IMR-90 (cell line): ENCODE measurements around the gene HCFC1. TPM values are rescaled to one million over a fixed set of nuclear protein-coding genes. Genes with fewer than 3 reads are reported as not detected.

Source experiments
- microRNA-seq, 2 experiments: library from miRNA; stranded (forward) in 1 of 2; unstranded in 1 of 2; fragments of 10-50 nt in 1 of 2; fragments of <30 nt in 1 of 2; gene quantifications in 1 of 2; microRNA quantifications in 1 of 2; one replicate each; pipeline versions ENCODE3 to v1.1.0; 2013 to 2020; ENCODE audit not compliant: insufficient read depth in 1 of 2, insufficient read length in 1 of 2, unreplicated experiment in 1 of 2
- polyA plus RNA-seq, 3 experiments: library from polyadenylated mRNA; depleted of rRNA; stranded (reverse); fragments of >200 nt; gene quantifications; 2 replicates each; pipeline ENCODE4 v1.2.3, GENCODE V29; 2012; ENCODE audit warnings: low replicate concordance in 1 of 3
- small RNA-seq, 5 experiments: library from RNA; depleted of rRNA; stranded (forward); fragments of <200 nt; gene quantifications; one replicate each; pipeline ENCODE3, GENCODE V24; 2012
- total RNA-seq: library from RNA; depleted of rRNA; stranded (reverse); fragments of >200 nt; gene quantifications from 2 replicates; pipeline ENCODE4 v1.2.3, GENCODE V29; 2012; rRNA removed

The HCFC1 gene
- total and polyA plus RNA-seq, 2 of the 4 experiments (the other 2 are of a cell fraction), result 3.2 to 17.6 TPM

Small RNA genes within 50 kb of the gene (microRNA-seq; reads per million reads assigned to microRNA genes)
- gene MIR3202-1 (ENCODE audit: insufficient read depth in 1 of 2, insufficient read length in 1 of 2, unreplicated experiment in 1 of 2) (0 reads per million in 2 experiments), gene MIR3202-2 (ENCODE audit: unreplicated experiment) (not detected), gene MIR718 (ENCODE audit: unreplicated experiment) (not detected)

Small RNA genes within 50 kb of the gene (small RNA-seq; reads per million reads assigned to genes)
- 0 reads per million in 5 experiments for gene MIR3202-1

Other genes with a start within 250 kb of the HCFC1 start
- 166 and 244 TPM in 2 replicates for gene BCAP31, start 247.4 kb downstream of the HCFC1 start, total RNA-seq
- 125 and 131 TPM in 2 replicates for gene BCAP31, start 247.4 kb downstream of the HCFC1 start, polyA plus RNA-seq (2012; rRNA removed)
- gene ABCD1, start 247.0 kb downstream of the HCFC1 start, total RNA-seq, result 4.3 and 4.7 TPM in 2 replicates
- gene ABCD1, start 247.0 kb downstream of the HCFC1 start, polyA plus RNA-seq (2012; rRNA removed), result 7.0 and 8.3 TPM in 2 replicates
- 0.36 and 1.7 TPM in 2 replicates for gene PLXNB3, start 207.6 kb downstream of the HCFC1 start, total RNA-seq
- 22.3 and 26.9 TPM in 2 replicates for gene PLXNB3, start 207.6 kb downstream of the HCFC1 start, polyA plus RNA-seq (2012; rRNA removed)
- 0.36 and 0.56 TPM in 2 replicates for gene SRPK3, start 190.8 kb downstream of the HCFC1 start, total RNA-seq
- gene SRPK3, start 190.8 kb downstream of the HCFC1 start, polyA plus RNA-seq (2012; rRNA removed), result 0.34 and 0.70 TPM in 2 replicates
- 75.8 and 79.4 TPM in 2 replicates for gene IDH3G, start 177.4 kb downstream of the HCFC1 start, total RNA-seq
- 85.7 and 95.0 TPM in 2 replicates for gene IDH3G, start 177.4 kb downstream of the HCFC1 start, polyA plus RNA-seq (2012; rRNA removed)
- gene SSR4, start 177.2 kb downstream of the HCFC1 start, total RNA-seq, result 118 and 141 TPM in 2 replicates
- 480 and 481 TPM in 2 replicates for gene SSR4, start 177.2 kb downstream of the HCFC1 start, polyA plus RNA-seq (2012; rRNA removed)
- gene PDZD4, start 141.3 kb downstream of the HCFC1 start, total RNA-seq, result under 0.01 and 0.28 TPM in 2 replicates
- gene PDZD4, start 141.3 kb downstream of the HCFC1 start, polyA plus RNA-seq (2012; rRNA removed), result 0.34 and 0.38 TPM in 2 replicates
- 0.36 and 0.56 TPM in 2 replicates for gene L1CAM, start 85.6 kb downstream of the HCFC1 start, total RNA-seq
- 1.9 and 2.2 TPM in 2 replicates for gene L1CAM, start 85.6 kb downstream of the HCFC1 start, polyA plus RNA-seq (2012; rRNA removed)
- gene AVPR2, start 67.1 kb downstream of the HCFC1 start, total RNA-seq, result not detected in 2 replicates
- gene AVPR2, start 67.1 kb downstream of the HCFC1 start, polyA plus RNA-seq (2012; rRNA removed), result not detected in 2 replicates
- 0.18 and 0.28 TPM in 2 replicates for gene ARHGAP4, start 45.6 kb downstream of the HCFC1 start, total RNA-seq
- 0.72 and 0.79 TPM in 2 replicates for gene ARHGAP4, start 45.6 kb downstream of the HCFC1 start, polyA plus RNA-seq (2012; rRNA removed)
- 98.6 and 118 TPM in 2 replicates for gene NAA10, start 36.8 kb downstream of the HCFC1 start, total RNA-seq
- gene NAA10, start 36.8 kb downstream of the HCFC1 start, polyA plus RNA-seq (2012; rRNA removed), result 150 and 172 TPM in 2 replicates
- gene RENBP, start 27.2 kb downstream of the HCFC1 start, total RNA-seq, result 0.18 TPM in 1 of 2 replicates, not detected in the other
- 0.10 and 0.15 TPM in 2 replicates for gene RENBP, start 27.2 kb downstream of the HCFC1 start, polyA plus RNA-seq (2012; rRNA removed)
- 2.8 and 3.4 TPM in 2 replicates for gene TMEM187, start 936 bp upstream of the HCFC1 start, total RNA-seq
- 6.2 and 6.3 TPM in 2 replicates for gene TMEM187, start 936 bp upstream of the HCFC1 start, polyA plus RNA-seq (2012; rRNA removed)
- 31.9 and 33.3 TPM in 2 replicates for gene IRAK1, start 48.1 kb upstream of the HCFC1 start, total RNA-seq
- 50.2 and 61.9 TPM in 2 replicates for gene IRAK1, start 48.1 kb upstream of the HCFC1 start, polyA plus RNA-seq (2012; rRNA removed)
- gene MECP2, start 125.9 kb upstream of the HCFC1 start, total RNA-seq, result 8.4 and 10.8 TPM in 2 replicates
- gene MECP2, start 125.9 kb upstream of the HCFC1 start, polyA plus RNA-seq (2012; rRNA removed), result 9.7 and 10.1 TPM in 2 replicates
- gene OPN1LW, start 172.4 kb upstream of the HCFC1 start, total RNA-seq, result not detected in 2 replicates
- not detected in 2 replicates for gene OPN1LW, start 172.4 kb upstream of the HCFC1 start, polyA plus RNA-seq (2012; rRNA removed)
- gene OPN1MW, start 210.8 kb upstream of the HCFC1 start, total RNA-seq, result not detected in 2 replicates
- not detected in 2 replicates for gene OPN1MW, start 210.8 kb upstream of the HCFC1 start, polyA plus RNA-seq (2012; rRNA removed)
- gene OPN1MW2, start 247.9 kb upstream of the HCFC1 start, total RNA-seq, result not detected in 2 replicates
- not detected in 2 replicates for gene OPN1MW2, start 247.9 kb upstream of the HCFC1 start, polyA plus RNA-seq (2012; rRNA removed)